Suprapubic skin (tissue), 3 donors: ENCODE data around the gene RALGPS1.

Experiments used
- POLR2A ChIP-seq, 2 donors: fragments of 450-650 bp; IDR thresholded peaks; one replicate each; pipeline ENCODE4 v1.6.1; 2017; ENCODE audit warnings: antibody characterized with exemption in 2 of 2, mild to moderate bottlenecking in 2 of 2, moderate library complexity in 2 of 2
- TF ChIP-seq, protein P1 (sequence below), 2 donors: fragments of 200-600 bp in 1 of 2; fragments of 450-650 bp in 1 of 2; sonication (generic) in 1 of 2; IDR thresholded peaks; one replicate each; pipeline ENCODE4 v1.5.1; 2016 to 2019; ENCODE audit warnings: antibody characterized with exemption in 2 of 2, mild to moderate bottlenecking in 1 of 2, moderate library complexity in 1 of 2

- TF ChIP-seq, protein P1, sequence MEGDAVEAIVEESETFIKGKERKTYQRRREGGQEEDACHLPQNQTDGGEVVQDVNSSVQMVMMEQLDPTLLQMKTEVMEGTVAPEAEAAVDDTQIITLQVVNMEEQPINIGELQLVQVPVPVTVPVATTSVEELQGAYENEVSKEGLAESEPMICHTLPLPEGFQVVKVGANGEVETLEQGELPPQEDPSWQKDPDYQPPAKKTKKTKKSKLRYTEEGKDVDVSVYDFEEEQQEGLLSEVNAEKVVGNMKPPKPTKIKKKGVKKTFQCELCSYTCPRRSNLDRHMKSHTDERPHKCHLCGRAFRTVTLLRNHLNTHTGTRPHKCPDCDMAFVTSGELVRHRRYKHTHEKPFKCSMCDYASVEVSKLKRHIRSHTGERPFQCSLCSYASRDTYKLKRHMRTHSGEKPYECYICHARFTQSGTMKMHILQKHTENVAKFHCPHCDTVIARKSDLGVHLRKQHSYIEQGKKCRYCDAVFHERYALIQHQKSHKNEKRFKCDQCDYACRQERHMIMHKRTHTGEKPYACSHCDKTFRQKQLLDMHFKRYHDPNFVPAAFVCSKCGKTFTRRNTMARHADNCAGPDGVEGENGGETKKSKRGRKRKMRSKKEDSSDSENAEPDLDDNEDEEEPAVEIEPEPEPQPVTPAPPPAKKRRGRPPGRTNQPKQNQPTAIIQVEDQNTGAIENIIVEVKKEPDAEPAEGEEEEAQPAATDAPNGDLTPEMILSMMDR (IDR thresholded peaks at IDR 0.05): no peak
- no peak for TF ChIP-seq POLR2A (IDR thresholded peaks at IDR 0.05)
These were observed 250.5 kb downstream of the RALGPS1 start for GRCh38 chr9:127165116-127165515.
